ENCODE results near the gene ZNF865. TPM values are rescaled to one million over a fixed set of nuclear protein-coding genes. Genes with fewer than 3 reads are reported as not detected.

Gene ZNF865
- total and polyA plus RNA-seq, 2 of the 8 experiments (the other 6 are each of a cell fraction or from before 2014, with no cell fraction given): 3.5 to 13.6 TPM

DNA sequence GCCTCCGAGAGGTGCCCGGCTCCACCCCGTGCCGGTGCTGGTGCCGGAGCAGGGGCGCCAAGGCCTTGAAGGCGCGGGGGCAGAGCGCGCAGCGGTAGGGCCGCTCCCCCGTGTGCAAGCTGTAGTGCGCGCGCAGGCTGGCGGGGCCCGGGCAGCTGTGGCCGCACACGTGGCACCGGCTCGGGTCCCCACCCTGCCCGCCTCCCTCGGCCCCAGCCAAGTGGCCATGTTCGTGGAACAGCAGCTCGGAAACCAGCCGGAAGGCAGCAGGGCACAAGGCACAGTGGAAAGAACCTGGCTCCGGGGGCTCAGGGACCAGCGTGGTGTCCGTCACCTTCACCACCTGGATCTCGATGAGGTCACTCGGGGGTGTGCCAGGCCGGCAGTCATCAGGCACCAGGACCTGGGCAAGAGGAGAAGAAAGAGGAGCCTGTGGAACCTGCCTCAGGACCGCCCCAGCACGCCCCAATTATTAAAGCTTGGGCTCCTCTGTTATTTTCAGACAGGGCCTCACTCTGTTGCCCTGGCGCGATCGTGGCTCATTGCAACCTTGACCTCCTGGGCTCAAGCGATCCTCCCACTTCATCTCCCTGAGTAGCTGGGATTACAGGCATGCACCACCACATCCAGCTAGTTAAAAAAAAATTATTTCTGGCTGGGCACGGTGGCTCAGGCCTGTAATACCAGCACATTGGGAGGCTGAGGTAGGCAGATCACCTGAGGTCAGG lies 17.0 kb downstream of the ZNF865 start (continued):
- TF ChIP-seq, protein P1, sequence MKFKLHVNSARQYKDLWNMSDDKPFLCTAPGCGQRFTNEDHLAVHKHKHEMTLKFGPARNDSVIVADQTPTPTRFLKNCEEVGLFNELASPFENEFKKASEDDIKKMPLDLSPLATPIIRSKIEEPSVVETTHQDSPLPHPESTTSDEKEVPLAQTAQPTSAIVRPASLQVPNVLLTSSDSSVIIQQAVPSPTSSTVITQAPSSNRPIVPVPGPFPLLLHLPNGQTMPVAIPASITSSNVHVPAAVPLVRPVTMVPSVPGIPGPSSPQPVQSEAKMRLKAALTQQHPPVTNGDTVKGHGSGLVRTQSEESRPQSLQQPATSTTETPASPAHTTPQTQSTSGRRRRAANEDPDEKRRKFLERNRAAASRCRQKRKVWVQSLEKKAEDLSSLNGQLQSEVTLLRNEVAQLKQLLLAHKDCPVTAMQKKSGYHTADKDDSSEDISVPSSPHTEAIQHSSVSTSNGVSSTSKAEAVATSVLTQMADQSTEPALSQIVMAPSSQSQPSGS (IDR thresholded peaks at IDR 0.05; ENCODE audit: low read length): no peak
- TF ChIP-seq TAF1 (IDR thresholded peaks at IDR 0.05; ENCODE audit: low read depth, low read length) (no peak), EP300 (IDR thresholded peaks at IDR 0.05; ENCODE audit: borderline replicate concordance in 1 of 2, low read depth in 2 of 2, low read length in 2 of 2) (no peak), PHF8 (conservative IDR thresholded peaks at IDR 0.05; ENCODE audit: low read depth, low read length) (no peak), ASH2L (IDR thresholded peaks at IDR 0.05; ENCODE audit: low read length) (no peak), KDM4A (IDR thresholded peaks at IDR 0.05; ENCODE audit: low read depth, low read length, severe bottlenecking) (no peak), SIN3A (conservative IDR thresholded peaks at IDR 0.05 in 1 of 2, IDR thresholded peaks at IDR 0.05 in 1 of 2; ENCODE audit: low read depth in 1 of 2, low read length in 2 of 2) (no peak), SRF (IDR thresholded peaks at IDR 0.05; ENCODE audit: low read depth, low read length) (no peak)

All from H1 (cell line).